GM12878 (cell line): Measurements from ENCODE around the gene TOLLIP. TPM values are rescaled to one million over a fixed set of nuclear protein-coding genes. Genes with fewer than 3 reads are reported as not detected.

Experiments
- ATAC-seq: fragments of 200-7000 bp; cut with Tn5 transposase; 3 replicates; pipeline ENCODE4 v1.9.1; 2020; ENCODE audit warnings: mild to moderate bottlenecking, moderate library complexity
- BruUV-seq: library from RNA; stranded (reverse); fragments of 400-500 nt; replicated peaks from 2 replicates; lab custom pipeline; 2021; lab: Mats Ljungman, UMichigan
- CTCF ChIA-PET: fragments of 300-600 bp; sonication (Branson Sonifier 250); formaldehyde crosslinking; extraction: SDS; loops from one replicate; lab custom pipeline; 2021; ENCODE audit warnings: inconsistent platforms; lab: Yijun Ruan, JAX
- POLR2A ChIA-PET: fragments of 350-600 bp; formaldehyde crosslinking; extraction: SDS; loops from one replicate; lab custom pipeline; 2021; ENCODE audit warnings: inconsistent platforms; lab: Charles Lee
- RAD21 ChIA-PET: fragments of 300-600 bp; sonication (Branson Sonifier 250); formaldehyde crosslinking; loops from one replicate; lab custom pipeline; 2023; ENCODE audit warnings: antibody characterized with exemption; ENCODE audit not compliant: unreplicated experiment; lab: Charles Lee
- SMC1A ChIA-PET: fragments of 300-600 bp; sonication (Branson Sonifier 250); formaldehyde crosslinking; loops from one replicate; lab custom pipeline; 2023; ENCODE audit not compliant: unreplicated experiment, uncharacterized antibody; lab: Charles Lee
- DNase-seq: peaks from one replicate; pipeline ENCODE4 v3.0.0-alpha.2; 2011; ENCODE audit warnings: low read depth, low spot score
- FAIRE-seq: peaks from 3 replicates; lab custom pipeline; 2011; peaks lifted over from hg19 to GRCh38; lab: Jason Lieb, UNC
- H2AFZ ChIP-seq: 2 replicates; pipeline ENCODE4 v1.6.0; 2011; ENCODE audit warnings: low read depth, low read length, control low read depth; ENCODE audit not compliant: control insufficient read depth
- H3K27ac ChIP-seq: 2 replicates; pipeline ENCODE4 v1.5.1; 2011; ENCODE audit warnings: control low read depth; ENCODE audit not compliant: control insufficient read depth, insufficient read depth
- H3K27me3 ChIP-seq, 2 experiments: replicated peaks in 1 of 2; 2 replicates each; pipeline versions ENCODE4 v1.6.0 to v1.6.1; 2011; ENCODE audit warnings: low read length in 1 of 2; ENCODE audit not compliant: control insufficient read depth in 2 of 2, insufficient read depth in 2 of 2
- H3K36me3 ChIP-seq, 2 experiments: 2 replicates each; pipeline ENCODE4 v1.5.1; 2011; ENCODE audit warnings: low read length in 1 of 2; ENCODE audit not compliant: control insufficient read depth in 2 of 2, insufficient read depth in 2 of 2
- H3K4me1 ChIP-seq: 2 replicates; pipeline ENCODE4 v1.6.1; 2011; ENCODE audit warnings: mild to moderate bottlenecking, low read length, moderate library complexity, mixed read lengths; ENCODE audit not compliant: control insufficient read depth, insufficient read depth
- H3K4me2 ChIP-seq: 2 replicates; pipeline ENCODE4 v1.6.0; 2011; ENCODE audit warnings: control low read depth; ENCODE audit not compliant: control insufficient read depth, insufficient read depth
- H3K4me3 ChIP-seq: fragments of 200-600 bp; sonication (generic); 2 replicates; pipeline ENCODE4 v1.5.1; 2016
- H3K79me2 ChIP-seq: 2 replicates; pipeline ENCODE4 v1.6.0; 2011; ENCODE audit warnings: low read length; ENCODE audit not compliant: control insufficient read depth, insufficient read depth
- H3K9ac ChIP-seq: 2 replicates; pipeline ENCODE4 v1.8.0; 2011; ENCODE audit warnings: low read length, control low read depth, mixed read lengths; ENCODE audit not compliant: control insufficient read depth, insufficient read depth
- H3K9me3 ChIP-seq: replicated peaks from 3 replicates; pipeline ENCODE4 v1.5.1; 2011; ENCODE audit warnings: mild to moderate bottlenecking, low read length; ENCODE audit not compliant: control insufficient read depth, insufficient read depth
- H4K20me1 ChIP-seq: 2 replicates; pipeline ENCODE4 v1.6.0; 2011; ENCODE audit not compliant: control insufficient read depth, insufficient read depth
- ASH2L ChIP-seq: fragments of 300-600, 200-600 bp; sonication (generic); IDR thresholded peaks from 2 replicates; pipeline ENCODE4 v1.6.1; 2017; ENCODE audit warnings: low read depth, mild to moderate bottlenecking, borderline replicate concordance
- CBFB ChIP-seq: IDR thresholded peaks from 2 replicates; pipeline ENCODE4 v1.6.1; 2016; ENCODE audit warnings: antibody characterized with exemption, low read depth
- EED ChIP-seq: sonication (generic); IDR thresholded peaks from 2 replicates; pipeline ENCODE4 v1.6.1; 2016; ENCODE audit warnings: antibody characterized with exemption, low read depth
- IKZF2 ChIP-seq, 2 experiments: fragments of 450-650 bp; IDR thresholded peaks; 2 replicates each; pipeline ENCODE4 v1.6.1; 2017; ENCODE audit warnings: mild to moderate bottlenecking in 2 of 2, moderate library complexity in 2 of 2
- MTA2 ChIP-seq: fragments of 450-650 bp; IDR thresholded peaks from 2 replicates; pipeline ENCODE4 v1.6.1; 2016; ENCODE audit warnings: low read depth, mild to moderate bottlenecking, moderate library complexity
- NFYB ChIP-seq: IDR thresholded peaks from 2 replicates; pipeline ENCODE4 v1.6.1; 2011; ENCODE audit warnings: low read depth, mild to moderate bottlenecking, low read length, improper control_type of control experiment, moderate library complexity; ENCODE audit not compliant: insufficient read depth
- TBL1XR1 ChIP-seq: IDR thresholded peaks from 2 replicates; pipeline ENCODE4 v1.6.1; 2012; ENCODE audit warnings: low read depth, low read length, improper control_type of control experiment
- TCF7 ChIP-seq: IDR thresholded peaks from 2 replicates; pipeline ENCODE4 v1.6.1; 2014; ENCODE audit warnings: antibody characterized with exemption, borderline replicate concordance
- WGBS: methylation state at CpG from one replicate; pipeline ENCODE4 v1.1.6; 2016; ENCODE audit warnings: low lambda C conversion rate; ENCODE audit not compliant: insufficient replicate concordance, insufficient coverage; ENCODE audit errors: missing lambda C conversion rate; 5-methylcytosine and 5-hydroxymethylcytosine counted together
- in situ Hi-C: fragments of 300-500 bp; cut with MboI; formaldehyde crosslinking; loops from 9 replicates; pipeline ENCODE4 v1.14.3; 2018; ENCODE audit warnings: mixed read lengths
- intact Hi-C: fragments of 100-400 bp; cut with micrococcal nuclease; formaldehyde crosslinking; loops from one replicate; pipeline ENCODE4 v1.14.2; 2022; ENCODE audit not compliant: unreplicated experiment
- polyA plus RNA-seq, 11 experiments: library from polyadenylated mRNA; depleted of rRNA in 4 of 11; unstranded in 6 of 11; stranded (reverse) in 5 of 11; fragments of >200 nt; fragmentation: Nextera tagmentation in 4 of 11; fragmentation: Illumina TruSeq in 1 of 11; extraction: Ambion mirVana in 4 of 11; extraction: Trizol in 1 of 11; gene quantifications; 1 replicate in 1 of 11; 2 replicates in 10 of 11; pipeline versions ENCODE4 v1.2.1 to v1.2.3, GENCODE V29; 2011 to 2016; ENCODE audit warnings: inconsistent platforms in 2 of 11, missing spikeins in 2 of 11, low read depth in 1 of 11
- total RNA-seq, 4 experiments: library from RNA; depleted of rRNA in 3 of 4; stranded (reverse); fragments of >200 nt in 3 of 4; fragmentation: Illumina TruSeq in 1 of 4; extraction: Trizol in 1 of 4; gene quantifications; 2 replicates each; pipeline versions ENCODE4 v1.2.1 to v1.2.3, GENCODE V29; 2013 to 2021
- TF ChIP-seq, protein P1 (sequence below): fragments of 450-650 bp; formaldehyde crosslinking; IDR thresholded peaks from 2 replicates; pipeline ENCODE4 v1.5.0; 2022; ENCODE audit warnings: mild to moderate bottlenecking, missing genetic modification characterization

Gene TOLLIP
- total and polyA plus RNA-seq, 10 of the 15 experiments (the other 5 are each of a cell fraction or from before 2014, with no cell fraction given) = 0.47 to 39.5 (median 21.6) TPM

DNA sequence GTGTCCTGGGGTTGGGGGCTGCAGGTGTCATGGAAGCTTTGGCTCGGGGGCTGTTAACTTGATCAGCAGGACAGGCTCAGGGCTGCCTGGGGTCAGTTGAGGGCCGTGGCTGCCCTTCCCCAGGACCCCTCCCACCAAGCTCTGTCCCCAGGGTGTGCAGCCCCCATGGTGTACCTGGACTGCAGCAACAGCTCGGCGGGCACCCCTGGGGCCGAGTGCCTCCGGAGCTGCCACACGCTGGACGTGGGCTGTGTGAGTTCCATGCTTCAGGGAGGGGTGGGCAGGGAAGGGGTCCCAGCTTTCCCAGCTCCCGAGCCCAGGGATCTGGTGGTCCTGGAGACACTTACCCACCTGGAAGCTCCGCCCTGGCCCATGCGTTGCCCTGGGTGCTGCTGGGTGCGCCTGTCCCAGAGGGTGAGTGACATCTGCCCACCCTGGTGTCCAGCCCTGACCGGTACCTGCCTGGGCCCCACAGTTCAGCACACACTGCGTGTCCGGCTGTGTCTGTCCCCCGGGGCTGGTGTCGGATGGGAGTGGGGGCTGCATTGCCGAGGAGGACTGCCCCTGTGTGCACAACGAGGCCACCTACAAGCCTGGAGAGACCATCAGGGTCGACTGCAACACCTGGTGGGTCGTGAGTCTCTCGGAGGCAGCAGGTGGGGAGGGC, 75.2 kb downstream of the TOLLIP start:
- Histone ChIP-seq H3K27ac (no peak overlapping the region), H2AFZ (no peak overlapping the region), H4K20me1 (no peaks in the 10 kb centered on the region), H3K4me2 (no peak overlapping the region), H3K9me3 (no peaks in the 10 kb centered on the region), H3K27me3 (no peaks in the 10 kb centered on the region), H3K9ac (no peak overlapping the region), H3K4me3 (no peak overlapping the region), H3K79me2 (no peaks in the 10 kb centered on the region), H3K4me1 (no peaks in the 10 kb centered on the region), H3K36me3 (no peaks in the 10 kb centered on the region)
- in situ Hi-C loops = no loop called here
- FAIRE-seq (no peak), ATAC-seq (no peak), DNase-seq (no peak)
- ChIA-PET POLR2A (no interaction called here), SMC1A (no interaction called here), CTCF (no interaction called here), RAD21 (no interaction called here)
- TF ChIP-seq TCF7 (no peak), TBL1XR1 (no peak), CBFB (no peak), EED (no peak), IKZF2 (IDR thresholded peaks at IDR 0.05) (no peak), MTA2 (no peak), ASH2L (no peak), NFYB (no peak)
- TF ChIP-seq, protein P1, sequence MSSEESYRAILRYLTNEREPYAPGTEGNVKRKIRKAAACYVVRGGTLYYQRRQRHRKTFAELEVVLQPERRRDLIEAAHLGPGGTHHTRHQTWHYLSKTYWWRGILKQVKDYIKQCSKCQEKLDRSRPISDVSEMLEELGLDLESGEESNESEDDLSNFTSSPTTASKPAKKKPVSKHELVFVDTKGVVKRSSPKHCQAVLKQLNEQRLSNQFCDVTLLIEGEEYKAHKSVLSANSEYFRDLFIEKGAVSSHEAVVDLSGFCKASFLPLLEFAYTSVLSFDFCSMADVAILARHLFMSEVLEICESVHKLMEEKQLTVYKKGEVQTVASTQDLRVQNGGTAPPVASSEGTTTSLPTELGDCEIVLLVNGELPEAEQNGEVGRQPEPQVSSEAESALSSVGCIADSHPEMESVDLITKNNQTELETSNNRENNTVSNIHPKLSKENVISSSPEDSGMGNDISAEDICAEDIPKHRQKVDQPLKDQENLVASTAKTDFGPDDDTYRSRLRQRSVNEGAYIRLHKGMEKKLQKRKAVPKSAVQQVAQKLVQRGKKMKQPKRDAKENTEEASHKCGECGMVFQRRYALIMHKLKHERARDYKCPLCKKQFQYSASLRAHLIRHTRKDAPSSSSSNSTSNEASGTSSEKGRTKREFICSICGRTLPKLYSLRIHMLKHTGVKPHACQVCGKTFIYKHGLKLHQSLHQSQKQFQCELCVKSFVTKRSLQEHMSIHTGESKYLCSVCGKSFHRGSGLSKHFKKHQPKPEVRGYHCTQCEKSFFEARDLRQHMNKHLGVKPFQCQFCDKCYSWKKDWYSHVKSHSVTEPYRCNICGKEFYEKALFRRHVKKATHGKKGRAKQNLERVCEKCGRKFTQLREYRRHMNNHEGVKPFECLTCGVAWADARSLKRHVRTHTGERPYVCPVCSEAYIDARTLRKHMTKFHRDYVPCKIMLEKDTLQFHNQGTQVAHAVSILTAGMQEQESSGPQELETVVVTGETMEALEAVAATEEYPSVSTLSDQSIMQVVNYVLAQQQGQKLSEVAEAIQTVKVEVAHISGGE (CRISPR knock-in tag) = no peak
- BruUV-seq = no TSS peak
- 52% methylated on average over 17 of the region's 22 CpGs for WGBS
- intact Hi-C loops = no loop called here
